ENCODE measurements around the gene TMPRSS6. TPM values are rescaled to one million over a fixed set of nuclear protein-coding genes. Genes with fewer than 3 reads are reported as not detected.

The TMPRSS6 gene
- total RNA-seq, 1 experiment from 2014 or later = 0.79 TPM

DNA sequence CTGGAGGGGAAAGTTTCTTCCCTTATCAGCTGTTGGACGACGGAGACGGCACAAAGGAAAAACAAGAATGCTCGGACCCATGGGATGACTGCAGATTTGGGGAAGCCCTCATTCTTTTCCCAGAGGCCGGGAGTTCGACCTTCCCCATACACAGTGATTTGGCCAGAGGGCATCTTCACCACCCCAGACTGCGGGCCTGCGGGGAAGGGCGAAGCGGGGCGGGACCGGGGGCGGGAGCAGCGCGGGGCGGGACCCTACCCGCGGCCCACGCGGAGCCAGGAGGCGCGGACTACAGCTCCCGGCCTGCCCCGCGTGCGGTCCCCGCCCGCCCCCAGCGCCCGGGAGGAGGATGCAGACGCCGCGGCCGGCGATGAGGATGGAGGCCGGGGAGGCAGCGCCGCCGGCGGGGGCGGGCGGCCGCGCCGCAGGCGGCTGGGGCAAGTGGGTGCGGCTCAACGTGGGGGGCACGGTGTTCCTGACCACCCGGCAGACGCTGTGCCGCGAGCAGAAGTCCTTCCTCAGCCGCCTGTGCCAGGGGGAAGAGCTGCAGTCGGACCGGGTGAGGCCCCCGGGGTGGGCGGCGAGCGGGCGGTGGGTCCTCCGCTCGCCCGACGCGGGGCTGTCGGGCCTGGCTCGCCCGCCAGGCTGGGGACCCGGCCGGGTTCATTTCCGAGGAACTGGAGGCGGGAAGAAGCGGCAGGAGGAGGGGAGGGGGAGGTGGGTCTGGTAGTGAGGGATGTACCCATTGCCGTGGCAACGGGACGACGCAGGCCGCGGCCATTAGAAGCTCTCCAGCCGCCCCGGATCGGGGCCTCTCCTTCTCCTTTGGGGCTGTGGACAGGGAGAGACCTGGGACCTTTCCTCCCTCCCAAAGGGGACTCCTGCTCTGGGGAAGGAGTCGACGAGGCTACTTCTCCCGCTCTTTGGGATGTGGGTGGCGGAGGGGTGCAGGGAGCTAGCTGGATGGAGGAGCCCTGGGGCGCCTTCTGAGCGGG lies 57.8 kb downstream of the TMPRSS6 start, which contains the start of gene KCTD17:
Gene KCTD17 (plus strand): TSS at position 352 of the 995 bp plus-strand sequence. CDS start 19 bp downstream, at position 371.
- no peaks in the 10 kb centered on the region for H3F3A ChIP-seq (ENCODE audit: insufficient read depth, low read depth)
- no peaks in the 10 kb centered on the region for H3K9me3 ChIP-seq (ENCODE audit: insufficient read depth, low read depth)
- no TSS peak for BruUV-seq (replicated peaks)
- H3K4me1 ChIP-seq (replicated peaks; ENCODE audit: insufficient read depth) = peaks cover 7% of the 10 kb centered on the region; the same call in 1 of the 2 replicates
- DNase-seq = peak in 1 of 2 experiments; percentile 73
- no peaks in the 10 kb centered on the region for H4K20me1 ChIP-seq (ENCODE audit: insufficient read depth)
- peak within 1 kb of the TSS; percentile 90 for H2AFZ ChIP-seq
- H3K27ac ChIP-seq = no peak within 1 kb of the TSS
- H3K4me3 ChIP-seq = peak within 1 kb of the TSS; percentile 87
- CTCF ChIA-PET = interaction anchor here (0.6 to 0.7 kb wide), 2 partner anchors 10 to 122 kb away, joined by 4 to 12 read pairs; no protein-coding TSS in a partner anchor
- H3K9me2 ChIP-seq (ENCODE audit: insufficient read depth) = no peaks in the 10 kb centered on the region
- POLR2A ChIA-PET (ENCODE audit: unreplicated experiment) = interaction anchor here (0.6 to 1.0 kb wide), 6 partner anchors 10 to 1656 kb away, joined by 3 to 6 read pairs (median 4); no protein-coding TSS in a partner anchor
- no peaks in the 10 kb centered on the region for H3K36me3 ChIP-seq (ENCODE audit: low read depth)
- H3K79me2 ChIP-seq (ENCODE audit: low read depth) = no peaks in the 10 kb centered on the region
- no peaks in the 10 kb centered on the region for H3K27me3 ChIP-seq (ENCODE audit: insufficient read depth, low read depth)
- peak within 1 kb of the TSS; percentile 88 for H3K4me2 ChIP-seq
- intact Hi-C loops (cut with micrococcal nuclease; ENCODE audit: unreplicated experiment) = loop anchor here (1.0 kb wide), 1 partner anchor 48 kb away; no protein-coding TSS in a partner anchor
- TF ChIP-seq EZH2 (IDR thresholded peaks at IDR 0.05; ENCODE audit: low read depth) = no peak
- TF ChIP-seq, protein P1, sequence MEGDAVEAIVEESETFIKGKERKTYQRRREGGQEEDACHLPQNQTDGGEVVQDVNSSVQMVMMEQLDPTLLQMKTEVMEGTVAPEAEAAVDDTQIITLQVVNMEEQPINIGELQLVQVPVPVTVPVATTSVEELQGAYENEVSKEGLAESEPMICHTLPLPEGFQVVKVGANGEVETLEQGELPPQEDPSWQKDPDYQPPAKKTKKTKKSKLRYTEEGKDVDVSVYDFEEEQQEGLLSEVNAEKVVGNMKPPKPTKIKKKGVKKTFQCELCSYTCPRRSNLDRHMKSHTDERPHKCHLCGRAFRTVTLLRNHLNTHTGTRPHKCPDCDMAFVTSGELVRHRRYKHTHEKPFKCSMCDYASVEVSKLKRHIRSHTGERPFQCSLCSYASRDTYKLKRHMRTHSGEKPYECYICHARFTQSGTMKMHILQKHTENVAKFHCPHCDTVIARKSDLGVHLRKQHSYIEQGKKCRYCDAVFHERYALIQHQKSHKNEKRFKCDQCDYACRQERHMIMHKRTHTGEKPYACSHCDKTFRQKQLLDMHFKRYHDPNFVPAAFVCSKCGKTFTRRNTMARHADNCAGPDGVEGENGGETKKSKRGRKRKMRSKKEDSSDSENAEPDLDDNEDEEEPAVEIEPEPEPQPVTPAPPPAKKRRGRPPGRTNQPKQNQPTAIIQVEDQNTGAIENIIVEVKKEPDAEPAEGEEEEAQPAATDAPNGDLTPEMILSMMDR (conservative IDR thresholded peaks at IDR 0.05) = no peak

DNA sequence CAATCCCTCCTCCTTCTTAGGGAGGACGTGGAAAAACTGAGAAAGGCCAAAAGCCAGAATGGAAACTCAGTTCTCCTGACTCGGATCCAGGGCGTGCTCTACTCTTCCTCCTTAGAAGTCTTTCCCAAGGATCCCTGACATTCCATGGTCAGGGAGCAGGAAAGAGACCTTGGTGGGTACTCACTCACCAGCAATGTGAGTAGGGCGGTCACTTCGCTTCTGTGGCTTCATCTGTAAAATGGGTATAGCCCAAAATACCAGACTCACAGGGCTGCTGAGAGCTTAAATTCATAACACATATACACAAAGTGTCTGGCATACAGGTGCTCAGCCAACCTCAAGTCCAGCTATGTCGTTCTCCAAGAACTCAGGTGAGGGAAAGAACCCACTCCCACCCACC lies 58.6 kb downstream of the TMPRSS6 start:
- intact Hi-C loops (cut with micrococcal nuclease; ENCODE audit: unreplicated experiment) = no loop called here
- no peak for TF ChIP-seq EZH2 (IDR thresholded peaks at IDR 0.05; ENCODE audit: low read depth)
- TF ChIP-seq, protein P1 (conservative IDR thresholded peaks at IDR 0.05) = no peak
- H4K20me1 ChIP-seq (ENCODE audit: insufficient read depth) = no peaks in the 10 kb centered on the region
- POLR2A ChIA-PET (ENCODE audit: unreplicated experiment) = interaction anchor here (0.6 to 1.0 kb wide), 5 partner anchors 9 to 796 kb away, joined by 3 to 6 read pairs (median 4); partner anchors contain the start of gene IFT27
- CTCF ChIA-PET = interaction anchor here (0.6 to 0.7 kb wide), 2 partner anchors 9 to 121 kb away, joined by 4 to 12 read pairs; no protein-coding TSS in a partner anchor
- no peaks in the 10 kb centered on the region for H3K79me2 ChIP-seq (ENCODE audit: low read depth)
- no peak overlapping the region for H3K27ac ChIP-seq
- no peaks in the 10 kb centered on the region for H3F3A ChIP-seq (ENCODE audit: insufficient read depth, low read depth)
- no peaks in the 10 kb centered on the region for H3K9me2 ChIP-seq (ENCODE audit: insufficient read depth)
- peaks cover 7% of the 10 kb centered on the region; the same call in 1 of the 2 replicates for H3K4me1 ChIP-seq (replicated peaks; ENCODE audit: insufficient read depth)
- H3K27me3 ChIP-seq (ENCODE audit: insufficient read depth, low read depth) = no peaks in the 10 kb centered on the region
- DNase-seq = no peak
- no TSS peak for BruUV-seq (replicated peaks)
- no peak overlapping the region for H3K4me3 ChIP-seq
- H3K4me2 ChIP-seq = peak overlapping the region; percentile 88; the same call in 1 of the 2 replicates
- H3K9me3 ChIP-seq (ENCODE audit: insufficient read depth, low read depth) = no peaks in the 10 kb centered on the region
- no peak overlapping the region for H2AFZ ChIP-seq
- H3K36me3 ChIP-seq (ENCODE audit: low read depth) = no peaks in the 10 kb centered on the region

DNA sequence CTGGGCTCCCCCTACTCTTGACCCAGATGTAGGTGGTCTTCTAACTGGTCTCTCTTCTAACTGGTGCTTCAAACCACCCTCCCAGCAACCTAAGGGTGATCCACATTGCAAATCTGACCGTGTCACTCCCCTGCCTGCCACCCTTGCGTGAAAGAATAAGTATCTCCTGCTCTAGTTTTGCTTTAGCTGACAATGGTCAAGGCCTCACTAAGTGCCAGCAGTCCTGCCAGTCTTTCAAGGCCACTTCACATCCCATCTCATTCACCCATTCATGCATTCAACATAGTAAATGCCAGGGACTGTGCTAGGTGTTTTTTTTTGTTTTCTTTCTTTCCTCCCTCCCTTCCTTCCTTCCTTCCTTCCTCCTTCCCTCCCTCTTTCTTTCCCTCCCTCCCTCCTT lies 60.3 kb downstream of the TMPRSS6 start:
- BruUV-seq (replicated peaks) = no TSS peak
- peaks cover 10% of the 10 kb centered on the region; the same call in 1 of the 2 replicates for H3F3A ChIP-seq (ENCODE audit: insufficient read depth, low read depth)
- H3K79me2 ChIP-seq (ENCODE audit: low read depth) = no peaks in the 10 kb centered on the region
- H3K4me3 ChIP-seq = no peak overlapping the region
- H3K27me3 ChIP-seq (ENCODE audit: insufficient read depth, low read depth) = no peaks in the 10 kb centered on the region
- no peak overlapping the region for H3K27ac ChIP-seq
- TF ChIP-seq, protein P1 (conservative IDR thresholded peaks at IDR 0.05) = no peak
- TF ChIP-seq EZH2 (IDR thresholded peaks at IDR 0.05; ENCODE audit: low read depth) = no peak
- H3K9me2 ChIP-seq (ENCODE audit: insufficient read depth) = no peaks in the 10 kb centered on the region
- H4K20me1 ChIP-seq (ENCODE audit: insufficient read depth) = no peaks in the 10 kb centered on the region
- H3K36me3 ChIP-seq (ENCODE audit: low read depth) = no peaks in the 10 kb centered on the region
- CTCF ChIA-PET = interaction anchor here (0.7 kb wide), 1 partner anchor 50 kb away, joined by 3 read pairs; no protein-coding TSS in a partner anchor
- no peaks in the 10 kb centered on the region for H3K9me3 ChIP-seq (ENCODE audit: insufficient read depth, low read depth)
- no peak overlapping the region for H2AFZ ChIP-seq
- POLR2A ChIA-PET (ENCODE audit: unreplicated experiment) = no interaction called here
- H3K4me1 ChIP-seq (replicated peaks; ENCODE audit: insufficient read depth) = peaks cover 16% of the 10 kb centered on the region
- H3K4me2 ChIP-seq = no peak overlapping the region
- no peak for DNase-seq
- intact Hi-C loops (cut with micrococcal nuclease; ENCODE audit: unreplicated experiment) = loop anchor here (5.0 to 10.0 kb wide), 2 partner anchors 148 to 206 kb away; no protein-coding TSS in a partner anchor
